GM06990 (cell line): ENCODE measurements around the gene C9orf72.

Experiments
- DNase-seq: peaks from one replicate; pipeline ENCODE4 v3.0.0-alpha.2; 2011; ENCODE audit not compliant: insufficient read length; ENCODE audit errors: extremely low read depth
- H3K27me3 ChIP-seq: replicated peaks from 2 replicates; pipeline ENCODE4 v1.6.0; 2011; ENCODE audit warnings: low read length; ENCODE audit not compliant: control insufficient read depth, insufficient read depth
- H3K36me3 ChIP-seq: 2 replicates; pipeline ENCODE4 v1.5.1; 2011; ENCODE audit warnings: low read length; ENCODE audit not compliant: control insufficient read depth, insufficient read depth
- H3K4me3 ChIP-seq: replicated peaks from 2 replicates; pipeline ENCODE4 v1.5.1; 2011; ENCODE audit warnings: low read depth, mild to moderate bottlenecking, control low read depth, low read length
- TF ChIP-seq, protein P1 (sequence below): IDR thresholded peaks from 2 replicates; pipeline ENCODE4 v1.5.1; 2011; ENCODE audit warnings: low read length, control low read depth, mild to moderate bottlenecking, inconsistent platforms; ENCODE audit not compliant: insufficient read depth, poor library complexity, severe bottlenecking

The C9orf72 gene

DNA sequence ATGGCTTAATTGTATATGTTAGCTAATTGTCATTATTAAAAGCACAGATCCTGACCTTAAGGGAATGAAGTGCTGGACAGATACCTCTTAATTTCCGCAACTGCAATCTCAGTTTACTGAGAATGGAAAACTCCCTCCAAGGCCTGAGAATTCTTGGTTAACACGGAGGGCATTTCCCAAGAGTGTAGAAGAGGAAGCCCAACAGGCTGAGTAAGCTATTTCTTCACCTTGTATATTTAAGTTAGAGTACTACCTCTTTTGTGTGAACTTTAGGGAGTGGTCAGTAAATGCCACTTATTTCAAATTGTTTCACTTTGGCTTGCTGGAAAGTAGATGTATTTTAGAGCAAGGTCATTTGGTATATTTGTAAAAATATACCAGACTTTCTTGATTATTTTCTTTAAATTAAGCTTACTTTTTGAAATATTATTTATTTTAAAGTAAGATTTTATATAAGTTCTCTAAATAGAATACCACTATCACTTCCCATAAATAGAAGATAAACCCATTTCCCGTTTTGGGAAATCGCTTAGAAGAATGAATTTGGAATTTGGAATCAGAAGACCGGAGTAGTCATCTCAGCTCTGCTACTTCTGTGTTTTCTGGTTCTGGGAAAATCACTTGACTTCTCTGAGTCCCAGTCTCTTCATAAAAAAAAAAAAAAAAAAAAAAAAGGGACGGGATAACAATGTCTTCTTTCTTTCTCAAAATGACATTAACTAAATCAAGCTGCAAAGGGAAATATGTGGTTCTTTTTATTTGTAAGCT lies 26.0 kb upstream of the C9orf72 start:
- TF ChIP-seq, protein P1, sequence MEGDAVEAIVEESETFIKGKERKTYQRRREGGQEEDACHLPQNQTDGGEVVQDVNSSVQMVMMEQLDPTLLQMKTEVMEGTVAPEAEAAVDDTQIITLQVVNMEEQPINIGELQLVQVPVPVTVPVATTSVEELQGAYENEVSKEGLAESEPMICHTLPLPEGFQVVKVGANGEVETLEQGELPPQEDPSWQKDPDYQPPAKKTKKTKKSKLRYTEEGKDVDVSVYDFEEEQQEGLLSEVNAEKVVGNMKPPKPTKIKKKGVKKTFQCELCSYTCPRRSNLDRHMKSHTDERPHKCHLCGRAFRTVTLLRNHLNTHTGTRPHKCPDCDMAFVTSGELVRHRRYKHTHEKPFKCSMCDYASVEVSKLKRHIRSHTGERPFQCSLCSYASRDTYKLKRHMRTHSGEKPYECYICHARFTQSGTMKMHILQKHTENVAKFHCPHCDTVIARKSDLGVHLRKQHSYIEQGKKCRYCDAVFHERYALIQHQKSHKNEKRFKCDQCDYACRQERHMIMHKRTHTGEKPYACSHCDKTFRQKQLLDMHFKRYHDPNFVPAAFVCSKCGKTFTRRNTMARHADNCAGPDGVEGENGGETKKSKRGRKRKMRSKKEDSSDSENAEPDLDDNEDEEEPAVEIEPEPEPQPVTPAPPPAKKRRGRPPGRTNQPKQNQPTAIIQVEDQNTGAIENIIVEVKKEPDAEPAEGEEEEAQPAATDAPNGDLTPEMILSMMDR, result no peak
- DNase-seq, result no peak

DNA sequence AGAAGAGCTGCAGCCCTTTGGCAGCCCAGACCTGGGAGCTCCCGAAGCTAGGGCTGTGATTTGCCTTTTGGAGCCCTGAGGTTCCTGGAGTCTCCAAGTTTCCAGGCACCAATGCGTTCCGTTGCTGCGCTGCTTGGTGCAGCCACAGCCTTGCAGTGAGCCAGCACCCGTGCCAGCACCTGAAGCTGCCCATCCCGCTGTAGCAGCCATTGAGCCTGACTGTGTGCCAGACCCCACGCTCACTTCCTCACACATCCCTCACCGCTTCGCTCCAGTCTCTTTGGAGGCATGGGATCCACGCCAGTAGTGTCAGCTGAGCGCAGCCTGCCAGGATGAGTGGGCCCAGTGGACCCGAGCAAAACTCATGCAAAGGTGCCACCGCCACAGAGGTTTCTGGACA lies 22.5 kb upstream of the C9orf72 start:
- TF ChIP-seq, protein P1, result no peak
- Histone ChIP-seq H3K36me3 (no peaks in the 10 kb centered on the region), H3K4me3 (no peak overlapping the region), H3K27me3 (no peaks in the 10 kb centered on the region)
- no peak for DNase-seq

More for the DNA sequence above, 26.0 kb upstream of the C9orf72 start:
- Histone ChIP-seq H3K27me3 (no peaks in the 10 kb centered on the region; the same call in 1 of the 2 replicates), H3K4me3 (no peak overlapping the region), H3K36me3 (no peaks in the 10 kb centered on the region)

DNA sequence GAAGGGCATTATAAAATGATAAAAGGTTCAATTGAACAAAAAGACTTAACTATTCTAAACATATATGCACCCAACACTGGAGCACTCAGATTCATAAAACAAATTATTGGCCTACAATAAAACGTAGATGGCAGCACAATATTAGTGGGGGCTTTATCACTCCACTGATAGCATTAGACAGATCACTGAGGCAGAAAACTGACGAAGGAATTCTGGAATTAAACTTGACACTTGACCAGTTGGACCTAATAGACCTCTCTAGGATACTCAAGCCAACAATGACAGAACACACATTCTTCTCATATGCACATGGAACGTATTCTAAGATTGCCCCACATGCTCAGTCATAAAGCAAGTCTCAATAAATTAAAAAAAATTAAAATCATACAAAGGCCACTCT lies 18.4 kb upstream of the C9orf72 start:
- TF ChIP-seq, protein P1, result no peak
- H3K36me3 ChIP-seq, result no peaks in the 10 kb centered on the region
- DNase-seq, result no peak
- H3K27me3 ChIP-seq, result no peaks in the 10 kb centered on the region
- H3K4me3 ChIP-seq, result no peak overlapping the region

DNA sequence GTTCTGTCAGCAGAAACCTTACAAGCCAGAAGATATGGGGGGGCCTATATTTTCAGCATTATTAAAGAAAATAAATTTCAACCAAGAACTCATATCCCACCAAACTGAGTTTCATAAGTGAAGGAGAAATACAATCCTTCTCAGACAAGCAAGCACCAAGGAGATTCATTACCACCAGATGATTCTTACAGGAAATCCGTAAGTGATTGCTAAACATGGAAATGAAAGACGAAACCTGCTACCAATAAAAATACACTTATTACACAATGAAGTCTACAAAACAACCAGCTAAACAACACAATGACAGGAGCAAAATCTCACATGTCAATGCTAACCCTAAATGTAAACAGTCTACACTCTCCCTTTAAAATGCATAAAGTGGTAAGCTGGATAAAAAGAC lies 17.8 kb upstream of the C9orf72 start:
- Histone ChIP-seq H3K27me3 (no peaks in the 10 kb centered on the region), H3K36me3 (no peaks in the 10 kb centered on the region), H3K4me3 (no peak overlapping the region)
- no peak for DNase-seq
- TF ChIP-seq, protein P1, result no peak

DNA sequence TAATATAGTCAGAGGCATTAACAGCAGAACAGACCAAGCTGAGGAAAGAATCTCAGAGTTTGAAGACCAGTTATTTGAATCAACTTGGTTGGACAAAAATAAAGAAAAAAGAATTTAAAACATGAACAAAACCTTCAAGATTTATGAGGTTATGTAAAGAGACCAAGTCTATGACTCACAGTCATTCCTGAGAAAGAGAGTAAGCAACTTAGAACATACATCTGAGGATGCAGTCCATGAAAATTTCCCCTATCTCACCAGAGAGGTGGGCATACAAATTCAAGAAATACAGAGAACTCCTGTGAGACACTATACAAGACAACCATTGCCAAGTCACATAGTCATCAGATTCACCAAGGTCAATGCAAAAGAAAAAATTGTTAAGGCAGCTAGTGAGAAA lies 17.4 kb upstream of the C9orf72 start:
- Histone ChIP-seq H3K27me3 (no peaks in the 10 kb centered on the region), H3K4me3 (no peak overlapping the region), H3K36me3 (no peaks in the 10 kb centered on the region)
- TF ChIP-seq, protein P1, result no peak
- DNase-seq, result no peak

DNA sequence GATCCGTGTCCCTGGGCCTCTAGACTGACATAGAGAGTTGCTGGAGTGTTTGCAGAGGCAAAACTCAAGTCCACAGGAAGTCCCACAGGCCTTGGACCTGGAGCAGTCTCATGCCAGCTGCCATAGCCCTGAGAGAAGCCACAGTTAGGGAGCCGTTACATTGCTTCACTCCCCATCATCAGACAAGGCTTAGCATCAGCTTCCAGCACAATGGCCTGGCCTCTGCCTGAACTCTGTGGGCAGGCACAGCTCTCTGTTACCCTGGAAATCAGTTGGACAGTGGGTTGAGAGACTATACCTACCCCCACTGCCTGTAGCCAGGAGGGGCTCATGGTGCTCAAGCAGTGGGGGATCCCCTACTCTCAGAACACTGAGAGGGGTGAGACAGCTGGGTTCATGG lies 16.2 kb upstream of the C9orf72 start:
- TF ChIP-seq, protein P1, result no peak
- no peaks in the 10 kb centered on the region for H3K27me3 ChIP-seq
- DNase-seq, result no peak
- H3K36me3 ChIP-seq, result no peaks in the 10 kb centered on the region
- no peak overlapping the region for H3K4me3 ChIP-seq
